Cardiac fibroblast (primary cell): Measurements from ENCODE around the gene MCF2L.

Experiments used
- DNase-seq, 2 donors: peaks; one replicate each; pipeline versions ENCODE4 v3.0.0 to v3.0.0-alpha.2; 2010; ENCODE audit warnings: low read depth in 2 of 2
- H3K4me3 ChIP-seq, 2 donors: replicated peaks in 1 of 2; 1 replicate in 1 of 2; 2 replicates in 1 of 2; pipeline ENCODE4 v1.5.1; 2011; ENCODE audit warnings: low read depth in 2 of 2, low read length in 2 of 2, mild to moderate bottlenecking in 2 of 2, moderate library complexity in 1 of 2
- TF ChIP-seq, protein P1 (sequence below): IDR thresholded peaks from one replicate; pipeline ENCODE4 v1.5.1; 2011; ENCODE audit warnings: low read depth, mild to moderate bottlenecking, low read length, inconsistent platforms

Gene MCF2L

DNA sequence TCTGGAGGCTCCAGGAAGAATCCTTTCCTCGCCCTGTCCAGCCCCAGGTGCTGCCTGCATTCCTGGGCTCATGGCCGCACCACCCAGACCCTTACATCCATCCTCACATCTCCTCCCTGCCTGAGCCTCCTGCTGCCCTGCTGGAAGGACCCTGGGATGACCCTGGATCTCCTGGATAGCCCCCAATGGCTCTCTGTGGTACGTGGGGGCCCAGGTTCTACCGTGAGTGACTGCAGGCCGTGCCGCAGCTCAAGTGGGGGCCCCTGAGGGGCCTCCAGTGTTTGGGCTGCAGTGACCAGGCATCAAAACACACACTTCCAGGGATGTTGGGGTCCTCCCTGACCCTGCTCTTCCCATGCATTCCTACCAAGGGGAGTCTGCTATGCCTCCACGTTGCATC, 8.3 kb upstream of the MCF2L start:
- no peak for DNase-seq
- TF ChIP-seq, protein P1, sequence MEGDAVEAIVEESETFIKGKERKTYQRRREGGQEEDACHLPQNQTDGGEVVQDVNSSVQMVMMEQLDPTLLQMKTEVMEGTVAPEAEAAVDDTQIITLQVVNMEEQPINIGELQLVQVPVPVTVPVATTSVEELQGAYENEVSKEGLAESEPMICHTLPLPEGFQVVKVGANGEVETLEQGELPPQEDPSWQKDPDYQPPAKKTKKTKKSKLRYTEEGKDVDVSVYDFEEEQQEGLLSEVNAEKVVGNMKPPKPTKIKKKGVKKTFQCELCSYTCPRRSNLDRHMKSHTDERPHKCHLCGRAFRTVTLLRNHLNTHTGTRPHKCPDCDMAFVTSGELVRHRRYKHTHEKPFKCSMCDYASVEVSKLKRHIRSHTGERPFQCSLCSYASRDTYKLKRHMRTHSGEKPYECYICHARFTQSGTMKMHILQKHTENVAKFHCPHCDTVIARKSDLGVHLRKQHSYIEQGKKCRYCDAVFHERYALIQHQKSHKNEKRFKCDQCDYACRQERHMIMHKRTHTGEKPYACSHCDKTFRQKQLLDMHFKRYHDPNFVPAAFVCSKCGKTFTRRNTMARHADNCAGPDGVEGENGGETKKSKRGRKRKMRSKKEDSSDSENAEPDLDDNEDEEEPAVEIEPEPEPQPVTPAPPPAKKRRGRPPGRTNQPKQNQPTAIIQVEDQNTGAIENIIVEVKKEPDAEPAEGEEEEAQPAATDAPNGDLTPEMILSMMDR = no peak
- H3K4me3 ChIP-seq = no peak overlapping the region

DNA sequence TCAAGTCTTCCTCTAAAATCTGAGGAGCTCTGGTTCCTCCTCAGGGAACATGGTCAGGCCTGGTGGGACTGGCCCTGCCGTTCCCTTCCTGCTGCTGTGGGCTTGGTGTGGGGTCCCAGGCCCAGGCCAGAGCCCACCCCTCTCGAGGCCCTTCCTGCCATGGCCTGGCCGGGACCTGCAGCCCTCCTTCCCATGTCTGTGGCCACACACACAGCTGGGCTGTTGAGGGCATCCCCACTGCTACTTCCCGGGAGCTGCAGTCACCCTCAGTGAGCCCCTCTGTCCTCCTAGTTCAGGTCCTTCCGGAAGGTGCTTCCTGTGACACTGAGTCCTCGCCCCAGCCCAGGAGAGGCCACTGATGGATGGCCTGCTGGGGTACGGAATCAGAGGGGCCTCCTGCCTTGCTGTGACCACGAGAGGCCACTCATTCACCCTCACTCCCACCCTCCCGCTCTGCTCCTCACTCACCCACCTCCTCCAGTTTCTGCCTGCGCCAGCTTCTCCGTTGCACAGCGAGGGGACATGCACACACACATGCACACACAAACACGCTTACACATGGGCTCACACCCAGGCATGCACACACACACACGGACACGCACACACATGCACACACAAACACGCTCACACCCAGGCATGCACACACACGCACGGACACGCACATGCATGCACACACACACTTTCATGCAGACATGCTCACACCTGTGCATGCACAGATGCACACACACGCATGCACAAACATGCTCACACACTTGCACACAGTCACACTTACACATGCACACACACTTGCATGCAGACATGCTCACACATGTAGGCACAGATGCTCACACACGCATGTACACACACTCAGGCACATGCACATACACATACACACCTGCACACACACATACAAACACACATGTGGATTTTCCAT, 7.3 kb upstream of the MCF2L start:
- H3K4me3 ChIP-seq = no peak overlapping the region
- TF ChIP-seq, protein P1 = no peak
- DNase-seq = no peak

DNA sequence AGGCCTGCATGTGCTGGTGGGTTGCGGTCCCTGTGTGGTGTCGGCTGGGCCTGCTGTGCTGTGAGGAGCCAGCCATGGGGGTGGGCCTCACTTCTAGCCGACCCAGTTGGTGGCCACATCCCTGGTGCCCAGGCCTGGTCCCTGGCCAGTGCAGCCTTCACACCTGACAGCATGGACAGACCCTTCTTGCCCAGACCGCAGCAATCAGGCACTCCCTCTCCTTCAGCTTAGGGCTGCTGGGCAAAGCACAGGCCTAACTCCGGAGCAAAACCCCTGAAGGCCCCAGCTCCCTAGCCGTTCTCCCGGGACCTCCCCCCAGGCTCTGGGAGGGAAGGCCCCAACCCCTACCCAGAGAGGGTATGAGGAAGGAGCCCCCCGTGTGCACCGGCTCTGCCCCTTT, 6.6 kb upstream of the MCF2L start:
- DNase-seq = no peak
- TF ChIP-seq, protein P1 = no peak
- H3K4me3 ChIP-seq = no peak overlapping the region

DNA sequence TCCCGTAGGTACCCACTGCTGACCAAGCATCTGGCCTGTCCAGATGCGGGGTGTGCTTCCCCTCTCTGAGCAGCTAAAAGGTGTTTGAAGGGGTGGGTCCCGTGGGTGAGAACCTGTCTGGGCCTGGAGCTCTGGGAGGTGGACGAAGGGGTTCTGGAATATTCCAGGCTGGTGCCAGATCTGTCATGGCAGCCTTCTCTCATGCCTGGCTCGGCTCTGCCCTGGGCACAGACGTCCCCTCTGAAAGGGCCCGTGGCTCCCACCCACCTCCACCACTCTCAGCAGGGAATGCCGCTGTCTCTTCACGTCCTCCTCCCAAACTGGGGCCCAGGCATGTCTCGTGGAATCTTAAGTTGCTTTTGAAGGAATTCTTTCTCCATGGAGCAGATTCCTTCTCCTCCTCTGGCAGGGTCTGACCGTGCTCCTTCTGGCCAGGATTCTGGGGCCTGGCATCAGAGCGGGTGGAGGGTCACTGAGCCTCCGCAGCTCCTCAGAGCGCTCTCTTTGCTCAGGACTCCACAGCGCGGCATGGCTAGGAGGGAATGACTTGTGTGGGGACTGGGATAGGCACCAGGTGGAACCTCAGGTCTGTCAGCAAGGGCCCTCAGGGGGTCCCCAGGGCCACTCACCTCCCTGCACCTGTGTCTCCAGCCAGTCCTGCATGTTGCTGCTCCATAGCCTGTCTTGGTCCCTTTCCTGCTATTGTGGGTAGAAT, 5.9 kb upstream of the MCF2L start:
- no peak for DNase-seq
- no peak overlapping the region for H3K4me3 ChIP-seq
- TF ChIP-seq, protein P1 = no peak

DNA sequence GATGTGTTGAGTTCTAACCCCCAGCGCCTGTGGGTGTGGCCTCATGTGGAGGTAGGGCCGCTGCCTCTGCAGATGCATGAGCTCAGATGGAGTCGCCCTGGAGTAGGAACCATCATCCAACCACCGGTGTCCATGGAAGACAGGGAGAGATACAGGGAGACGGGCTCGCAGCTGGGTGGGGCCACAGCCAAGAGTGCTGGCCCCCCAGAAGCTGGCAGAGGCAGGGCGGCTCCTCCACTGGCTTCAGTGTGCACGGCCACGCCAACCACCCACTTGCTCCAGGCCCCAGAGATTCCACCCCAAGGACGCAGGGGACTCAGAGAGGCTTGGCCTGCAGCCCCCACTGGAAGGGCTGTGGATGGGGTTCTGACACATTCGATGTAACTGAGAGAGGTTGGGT, 5.4 kb upstream of the MCF2L start:
- TF ChIP-seq, protein P1 = no peak
- no peak overlapping the region for H3K4me3 ChIP-seq
- no peak for DNase-seq

DNA sequence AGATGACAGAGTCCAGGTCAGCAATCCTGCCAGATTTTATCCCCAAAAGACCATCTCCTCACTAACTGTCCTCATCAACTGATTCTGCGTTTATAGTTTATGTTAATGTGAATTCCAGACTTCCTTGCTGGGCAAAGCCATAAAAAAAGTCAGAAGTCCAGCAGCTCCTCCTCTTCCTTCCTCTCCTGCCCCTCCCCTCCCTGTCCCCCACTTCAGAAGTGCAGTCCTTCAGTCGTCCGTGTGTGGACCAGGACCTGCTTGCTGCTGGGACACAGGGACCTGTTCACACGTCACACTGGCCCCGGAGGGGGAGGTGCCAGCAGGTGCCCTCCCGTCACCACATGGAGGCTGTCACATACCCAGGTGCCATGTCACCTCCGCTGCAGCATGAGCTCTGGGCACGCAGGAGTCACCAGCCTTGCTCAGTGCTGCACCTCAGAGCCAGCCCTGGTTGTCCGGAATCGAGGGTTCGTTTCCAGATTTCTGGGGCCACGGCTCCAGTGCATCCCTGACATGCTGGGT, 4.0 kb upstream of the MCF2L start:
- TF ChIP-seq, protein P1 = no peak
- no peak overlapping the region for H3K4me3 ChIP-seq
- no peak for DNase-seq
